HepG2 (cell line): ENCODE data around the gene CD302. TPM values are rescaled to one million over a fixed set of nuclear protein-coding genes. Genes with fewer than 3 reads are reported as not detected.

ENCODE experiments used
- GATAD2A ChIP-seq: IDR thresholded peaks from 2 replicates; pipeline ENCODE4 v1.6.1; 2016
- HOXA3 ChIP-seq: sonication (generic); formaldehyde crosslinking; IDR thresholded peaks from 2 replicates; pipeline ENCODE4 v1.5.0; 2020; ENCODE audit warnings: missing genetic modification reagents
- IKZF5 ChIP-seq: IDR thresholded peaks from 2 replicates; pipeline ENCODE4 v1.6.1; 2018; ENCODE audit warnings: missing genetic modification reagents, mild to moderate bottlenecking, missing compliant biosample characterization
- MEIS1 ChIP-seq: sonication (generic); formaldehyde crosslinking; IDR thresholded peaks from 2 replicates; pipeline ENCODE4 v1.9.0; 2021; ENCODE audit warnings: mild to moderate bottlenecking, missing genetic modification reagents, moderate library complexity, borderline replicate concordance
- PITX1 ChIP-seq: sonication (generic); formaldehyde crosslinking; IDR thresholded peaks from 2 replicates; pipeline ENCODE4 v1.5.1; 2020; ENCODE audit warnings: mild to moderate bottlenecking, missing genetic modification reagents
- SALL1 ChIP-seq: sonication (generic); formaldehyde crosslinking; IDR thresholded peaks from 2 replicates; pipeline ENCODE4 v1.8.0; 2022; ENCODE audit warnings: mild to moderate bottlenecking, missing genetic modification reagents
- SNAPC2 ChIP-seq: sonication (generic); formaldehyde crosslinking; IDR thresholded peaks from 2 replicates; pipeline ENCODE4 v1.8.1; 2022; ENCODE audit warnings: mild to moderate bottlenecking, missing genetic modification reagents
- SP5 ChIP-seq: IDR thresholded peaks from 2 replicates; pipeline ENCODE4 v1.6.1; 2016; ENCODE audit warnings: low read depth, borderline replicate concordance
- THAP9 ChIP-seq: sonication (generic); formaldehyde crosslinking; IDR thresholded peaks from 2 replicates; pipeline ENCODE4; 2020; ENCODE audit warnings: missing genetic modification reagents, mild to moderate bottlenecking, borderline replicate concordance
- ZBTB20 ChIP-seq: sonication (generic); formaldehyde crosslinking; IDR thresholded peaks from 2 replicates; pipeline ENCODE4 v1.8.1; 2023; ENCODE audit warnings: missing genetic modification reagents, low read depth, mild to moderate bottlenecking, borderline replicate concordance
- ZMYM4 ChIP-seq: sonication (generic); formaldehyde crosslinking; IDR thresholded peaks from 2 replicates; pipeline ENCODE4 v1.8.1; 2023; ENCODE audit warnings: mild to moderate bottlenecking, missing genetic modification reagents
- ZNF124 ChIP-seq: sonication (generic); formaldehyde crosslinking; IDR thresholded peaks from 2 replicates; pipeline ENCODE4 v1.4.0; 2020; ENCODE audit warnings: missing genetic modification reagents
- ZNF318 ChIP-seq: sonication (generic); formaldehyde crosslinking; IDR thresholded peaks from 2 replicates; pipeline ENCODE4 v1.4.0; 2020; ENCODE audit warnings: mild to moderate bottlenecking, missing genetic modification reagents
- ZNF331 ChIP-seq: sonication (generic); formaldehyde crosslinking; IDR thresholded peaks from 2 replicates; pipeline ENCODE4 v1.4.0; 2020; ENCODE audit warnings: missing genetic modification reagents
- ZNF552 ChIP-seq: sonication (generic); formaldehyde crosslinking; IDR thresholded peaks from 2 replicates; pipeline ENCODE4 v1.9.0; 2022; ENCODE audit warnings: missing genetic modification reagents, mild to moderate bottlenecking, borderline replicate concordance
- ZNF556 ChIP-seq: sonication (generic); formaldehyde crosslinking; IDR thresholded peaks from 2 replicates; pipeline ENCODE4 v1.4.0; 2020; ENCODE audit warnings: mild to moderate bottlenecking, missing genetic modification reagents, borderline replicate concordance
- ZNF746 ChIP-seq: sonication (generic); formaldehyde crosslinking; IDR thresholded peaks from 2 replicates; pipeline ENCODE4 v1.8.0; 2022; ENCODE audit warnings: mild to moderate bottlenecking, missing genetic modification reagents
- polyA plus RNA-seq, 8 experiments: library from polyadenylated mRNA; depleted of rRNA in 3 of 8; stranded (reverse) in 7 of 8; unstranded in 1 of 8; fragments of >200 nt; fragmentation: Illumina TruSeq in 4 of 8; extraction: Trizol in 4 of 8; gene quantifications; 2 replicates each; pipeline versions ENCODE4 v1.2.1 to v1.2.3, GENCODE V29; 2011 to 2016; ENCODE audit warnings: low read depth in 4 of 8, missing spikeins in 1 of 8, mixed read lengths in 1 of 8; ENCODE audit not compliant: insufficient read depth in 1 of 8
- total RNA-seq, 5 experiments: library from RNA; depleted of rRNA; stranded (reverse); fragments of >200 nt; fragmentation: Illumina TruSeq; extraction: Trizol; gene quantifications; 2 replicates each; pipeline ENCODE4 v1.2.3, GENCODE V29; 2016; ENCODE audit warnings: low read depth in 1 of 5

The CD302 gene
- total and polyA plus RNA-seq, 2 of the 13 experiments (the other 11 are each of a cell fraction or from before 2014, with no cell fraction given): 8.0 to 15.6 TPM

GRCh38 chr2:159821775-159822477 is 23.9 kb upstream of the CD302 start (continued):
- 0 out of 2 replicates have a peak, but pooled peaks have one; percentile 33 for TF ChIP-seq ZNF318 (CRISPR knock-in tag)
- TF ChIP-seq HOXA3 (CRISPR knock-in tag): peak; percentile 81
- peak; percentile 11; the same call in 1 of the 2 replicates for TF ChIP-seq ZNF746 (CRISPR knock-in tag)
- TF ChIP-seq SALL1 (CRISPR knock-in tag): peak; percentile 63
- peak; percentile 80 for TF ChIP-seq ZMYM4 (CRISPR knock-in tag)
- TF ChIP-seq MEIS1 (CRISPR knock-in tag): peak; percentile 42; the same call in 1 of the 2 replicates
- peak; percentile 70; the same call in 1 of the 2 replicates for TF ChIP-seq ZNF331 (CRISPR knock-in tag)
- peak; percentile 67; the same call in 1 of the 2 replicates for TF ChIP-seq ZNF124 (CRISPR knock-in tag)
- peak; percentile 71 for TF ChIP-seq PITX1 (CRISPR knock-in tag)
- TF ChIP-seq SP5: peak; percentile 70; the same call in 1 of the 2 replicates
- TF ChIP-seq THAP9 (CRISPR knock-in tag): peak; percentile 83; the same call in 1 of the 2 replicates
- 0 out of 2 replicates have a peak, but pooled peaks have one; percentile 49 for TF ChIP-seq SNAPC2
- 0 out of 2 replicates have a peak, but pooled peaks have one; percentile 58 for TF ChIP-seq ZBTB20 (CRISPR knock-in tag)
- 0 out of 2 replicates have a peak, but pooled peaks have one; percentile 3 for TF ChIP-seq ZNF552 (CRISPR knock-in tag)
- TF ChIP-seq IKZF5: 0 out of 2 replicates have a peak, but pooled peaks have one; percentile 25
- TF ChIP-seq GATAD2A (CRISPR knock-in tag): 0 out of 2 replicates have a peak, but pooled peaks have one; percentile 34
- TF ChIP-seq ZNF556: 0 out of 2 replicates have a peak, but pooled peaks have one; percentile 50
